PFSK-1 (cell line): Measurements from ENCODE around the gene PDCD7.

Source experiments
- FOXP2 ChIP-seq: optimal IDR thresholded peaks from 2 replicates; pipeline ENCODE3; 2011; ENCODE audit warnings: borderline replicate concordance, control low read depth, inconsistent platforms; ENCODE audit not compliant: insufficient read depth; ENCODE audit errors: extremely low read length, extremely low read depth
- POLR2AphosphoS5 ChIP-seq: IDR thresholded peaks from 2 replicates; pipeline ENCODE4 v1.6.1; 2012; ENCODE audit warnings: low read depth, mild to moderate bottlenecking, control low read depth, low read length, moderate library complexity
- SIN3A ChIP-seq: IDR thresholded peaks from 2 replicates; pipeline ENCODE4 v1.6.1; 2012; ENCODE audit warnings: mild to moderate bottlenecking, low read length, moderate library complexity, borderline replicate concordance; ENCODE audit not compliant: insufficient read depth
- TAF1 ChIP-seq: IDR thresholded peaks from 2 replicates; pipeline ENCODE4 v1.6.1; 2012; ENCODE audit warnings: low read length, control low read depth, borderline replicate concordance; ENCODE audit not compliant: insufficient read depth
- TF ChIP-seq, protein P1 (sequence below), 2 experiments: IDR thresholded peaks; 2 replicates each; pipeline versions ENCODE4 v1.6.1 to v1.8.0; 2011 to 2012; ENCODE audit warnings: low read depth in 2 of 2, low read length in 2 of 2, control low read depth in 1 of 2, inconsistent platforms in 1 of 2, mild to moderate bottlenecking in 1 of 2, moderate library complexity in 1 of 2; ENCODE audit not compliant: insufficient read depth in 1 of 2

The PDCD7 gene

DNA sequence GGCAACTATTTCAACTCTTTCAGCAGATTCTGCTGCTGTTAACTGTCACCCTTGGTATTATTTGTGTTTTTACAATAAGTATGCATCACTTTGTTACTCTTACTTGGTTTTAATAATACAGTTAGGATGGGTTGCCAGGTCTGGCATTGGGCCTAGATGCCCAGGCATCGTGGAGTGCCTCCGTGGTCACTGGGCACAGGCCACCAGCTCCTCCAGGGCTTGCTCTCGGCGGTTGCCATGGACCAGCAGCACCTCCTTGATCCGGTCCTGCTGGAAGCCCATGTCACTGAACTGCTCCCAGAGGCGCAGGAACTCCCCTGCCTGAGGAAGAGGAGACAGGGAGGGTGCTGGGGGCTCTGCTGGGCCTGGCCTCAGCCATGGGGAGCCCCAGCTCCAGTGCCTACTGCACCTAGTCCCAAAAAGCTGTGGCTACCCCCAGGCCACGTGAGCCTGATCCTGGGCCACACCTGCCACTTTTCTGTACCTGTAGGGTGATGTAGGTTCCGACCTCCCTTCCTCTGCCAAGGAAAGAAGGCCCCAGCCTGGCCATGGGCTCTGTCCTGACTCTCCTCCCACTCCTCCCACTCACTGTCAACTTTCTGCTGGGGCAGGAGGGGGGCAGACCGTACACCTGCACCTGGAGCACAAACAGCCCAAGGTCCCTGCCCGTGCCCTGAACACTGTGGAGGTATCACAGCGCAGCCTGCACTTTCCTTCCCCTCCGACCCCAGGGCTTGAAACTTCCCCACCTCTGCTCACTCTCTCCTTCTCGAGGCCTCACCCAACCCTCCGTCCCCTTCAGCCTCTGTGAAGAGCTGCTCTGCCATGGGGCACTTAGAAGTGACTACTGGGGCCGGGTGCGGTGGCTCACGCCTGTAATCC, 40.5 kb downstream of the PDCD7 start:
- TF ChIP-seq POLR2AphosphoS5, result no peak
- no peak for TF ChIP-seq TAF1
- TF ChIP-seq FOXP2, result no peak
- TF ChIP-seq, protein P1, sequence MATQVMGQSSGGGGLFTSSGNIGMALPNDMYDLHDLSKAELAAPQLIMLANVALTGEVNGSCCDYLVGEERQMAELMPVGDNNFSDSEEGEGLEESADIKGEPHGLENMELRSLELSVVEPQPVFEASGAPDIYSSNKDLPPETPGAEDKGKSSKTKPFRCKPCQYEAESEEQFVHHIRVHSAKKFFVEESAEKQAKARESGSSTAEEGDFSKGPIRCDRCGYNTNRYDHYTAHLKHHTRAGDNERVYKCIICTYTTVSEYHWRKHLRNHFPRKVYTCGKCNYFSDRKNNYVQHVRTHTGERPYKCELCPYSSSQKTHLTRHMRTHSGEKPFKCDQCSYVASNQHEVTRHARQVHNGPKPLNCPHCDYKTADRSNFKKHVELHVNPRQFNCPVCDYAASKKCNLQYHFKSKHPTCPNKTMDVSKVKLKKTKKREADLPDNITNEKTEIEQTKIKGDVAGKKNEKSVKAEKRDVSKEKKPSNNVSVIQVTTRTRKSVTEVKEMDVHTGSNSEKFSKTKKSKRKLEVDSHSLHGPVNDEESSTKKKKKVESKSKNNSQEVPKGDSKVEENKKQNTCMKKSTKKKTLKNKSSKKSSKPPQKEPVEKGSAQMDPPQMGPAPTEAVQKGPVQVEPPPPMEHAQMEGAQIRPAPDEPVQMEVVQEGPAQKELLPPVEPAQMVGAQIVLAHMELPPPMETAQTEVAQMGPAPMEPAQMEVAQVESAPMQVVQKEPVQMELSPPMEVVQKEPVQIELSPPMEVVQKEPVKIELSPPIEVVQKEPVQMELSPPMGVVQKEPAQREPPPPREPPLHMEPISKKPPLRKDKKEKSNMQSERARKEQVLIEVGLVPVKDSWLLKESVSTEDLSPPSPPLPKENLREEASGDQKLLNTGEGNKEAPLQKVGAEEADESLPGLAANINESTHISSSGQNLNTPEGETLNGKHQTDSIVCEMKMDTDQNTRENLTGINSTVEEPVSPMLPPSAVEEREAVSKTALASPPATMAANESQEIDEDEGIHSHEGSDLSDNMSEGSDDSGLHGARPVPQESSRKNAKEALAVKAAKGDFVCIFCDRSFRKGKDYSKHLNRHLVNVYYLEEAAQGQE (IDR thresholded peaks at IDR 0.05; ENCODE audit: insufficient read depth in 1 of 2, low read depth in 2 of 2, low read length in 2 of 2), result no peak
- TF ChIP-seq SIN3A, result no peak

DNA sequence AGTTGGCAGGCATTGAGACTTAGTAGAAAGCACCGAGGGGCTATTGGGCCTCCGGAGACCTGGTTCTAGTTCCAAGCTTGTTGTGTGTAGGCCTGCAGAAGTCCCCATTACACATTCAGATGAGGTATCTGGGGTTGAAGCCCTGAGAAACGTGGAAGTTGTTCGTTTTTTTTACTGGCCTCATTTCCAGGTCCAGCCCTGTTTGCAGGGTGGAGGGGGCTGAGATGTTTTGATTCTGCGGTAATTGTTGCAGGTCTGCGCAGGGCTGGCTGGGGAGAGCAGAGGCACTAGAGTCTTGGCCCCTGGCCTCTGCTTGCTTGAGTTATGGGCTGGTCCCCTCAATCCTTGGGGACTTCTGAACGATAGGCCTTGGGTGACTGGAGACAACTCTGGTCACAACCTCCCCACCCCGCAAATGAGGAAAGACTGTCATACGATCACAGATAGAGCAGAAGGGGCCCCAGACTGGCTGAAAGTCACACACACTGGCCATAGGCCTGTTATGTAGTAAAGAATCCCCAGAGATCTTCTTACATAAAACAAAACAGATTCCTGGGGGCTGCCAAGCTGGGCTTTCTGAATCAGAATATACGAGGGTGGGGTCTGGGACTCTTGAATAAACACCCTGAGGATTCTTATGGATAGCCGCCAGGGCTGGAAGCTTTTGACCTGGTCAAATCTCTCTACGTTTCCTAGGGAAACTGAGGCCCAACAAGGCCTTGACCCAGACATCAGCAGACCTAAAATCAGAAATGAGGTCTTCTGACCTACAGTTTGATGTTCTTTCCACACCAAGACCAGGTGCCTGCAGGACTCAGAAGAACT, 41.5 kb downstream of the PDCD7 start:
- TF ChIP-seq TAF1 (no peak), POLR2AphosphoS5 (no peak)
- TF ChIP-seq, protein P1 (IDR thresholded peaks at IDR 0.05; ENCODE audit: insufficient read depth in 1 of 2, low read depth in 2 of 2, low read length in 2 of 2), result no peak

DNA sequence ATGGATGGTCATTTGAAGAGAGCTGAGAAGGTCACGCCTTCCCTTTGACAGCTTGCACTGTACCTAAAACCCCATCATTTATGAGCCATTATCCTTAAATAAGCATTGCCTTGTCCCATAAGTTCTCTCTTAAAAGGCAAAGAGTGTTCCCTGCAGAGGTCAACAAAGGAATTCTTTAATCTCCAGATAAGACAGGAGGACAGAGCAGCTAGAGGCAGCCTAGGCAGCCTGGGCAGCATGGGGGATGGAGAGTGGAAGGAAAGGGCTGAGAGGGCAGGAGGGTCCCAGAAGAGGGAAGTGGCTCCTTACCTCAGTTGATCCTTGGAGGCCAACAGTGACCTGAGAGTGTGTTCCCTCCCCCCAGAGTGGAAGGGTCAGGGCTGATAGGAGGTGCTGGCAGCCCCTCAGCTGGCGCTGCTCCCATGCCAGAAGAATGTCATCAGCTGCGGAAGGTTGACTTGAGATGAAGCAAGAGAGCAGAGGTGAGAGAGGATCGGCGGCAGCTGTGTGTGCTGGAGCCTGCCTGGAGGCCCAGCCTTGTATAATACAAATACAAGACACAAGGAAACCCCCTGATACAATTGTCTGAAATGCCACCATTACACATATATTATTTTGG, 44.3 kb downstream of the PDCD7 start:
- no peak for TF ChIP-seq POLR2AphosphoS5
- TF ChIP-seq FOXP2, result no peak
- TF ChIP-seq, protein P1 (IDR thresholded peaks at IDR 0.05; ENCODE audit: insufficient read depth in 1 of 2, low read depth in 2 of 2, low read length in 2 of 2), result no peak
- no peak for TF ChIP-seq TAF1
- no peak for TF ChIP-seq SIN3A

GRCh38 chr15:65088643-65089021, 45.0 kb downstream of the PDCD7 start:
- no peak for TF ChIP-seq SIN3A
- no peak for TF ChIP-seq TAF1
- no peak for TF ChIP-seq POLR2AphosphoS5
- TF ChIP-seq, protein P1 (IDR thresholded peaks at IDR 0.05; ENCODE audit: insufficient read depth in 1 of 2, low read depth in 2 of 2, low read length in 2 of 2), result no peak
- no peak for TF ChIP-seq FOXP2
